ENCODE data around the gene OTOP1. TPM values are rescaled to one million over a fixed set of nuclear protein-coding genes. Genes with fewer than 3 reads are reported as not detected.

Gene OTOP1
- total and polyA plus RNA-seq, 3 donors from 2014 or later, result 0.25 to 0.63 TPM; not detected in 1

DNA sequence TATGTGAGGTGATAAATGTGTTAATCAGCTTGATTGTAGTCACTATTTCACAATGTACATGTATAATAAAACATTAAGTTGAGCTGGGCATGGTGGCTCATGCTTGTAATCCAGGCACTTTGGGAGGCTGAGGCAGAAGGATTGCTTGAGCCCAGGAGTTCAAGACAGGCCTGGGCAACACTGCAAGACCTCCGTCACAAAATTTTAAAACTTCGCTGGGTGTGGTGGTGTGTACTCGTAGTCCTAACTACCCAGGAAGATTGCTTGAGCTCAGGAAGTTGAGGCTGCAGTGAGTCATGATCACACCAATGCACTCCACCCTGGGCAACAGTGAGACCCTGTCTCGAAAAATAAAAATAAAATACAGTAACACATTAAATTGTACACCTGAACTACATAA lies 43.1 kb upstream of the OTOP1 start:
- H3K27ac ChIP-seq, result no peak overlapping the region
- no peaks in the 10 kb centered on the region for H3K9me3 ChIP-seq
- no peaks in the 10 kb centered on the region for H3K36me3 ChIP-seq (ENCODE audit: low read depth, missing control alignments)
- no peak for DNase-seq
- WGBS, 2 donors, result 85 to 87% methylated on average over 4 of the region's 4 CpGs
- no peaks in the 10 kb centered on the region for H3K4me1 ChIP-seq
- H3K4me3 ChIP-seq, result no peak overlapping the region
- H3K27me3 ChIP-seq, result no peaks in the 10 kb centered on the region
- intact Hi-C loops (cut with DNase I; ENCODE audit: low total_unique reads), result no loop called here
- TF ChIP-seq, protein P1, sequence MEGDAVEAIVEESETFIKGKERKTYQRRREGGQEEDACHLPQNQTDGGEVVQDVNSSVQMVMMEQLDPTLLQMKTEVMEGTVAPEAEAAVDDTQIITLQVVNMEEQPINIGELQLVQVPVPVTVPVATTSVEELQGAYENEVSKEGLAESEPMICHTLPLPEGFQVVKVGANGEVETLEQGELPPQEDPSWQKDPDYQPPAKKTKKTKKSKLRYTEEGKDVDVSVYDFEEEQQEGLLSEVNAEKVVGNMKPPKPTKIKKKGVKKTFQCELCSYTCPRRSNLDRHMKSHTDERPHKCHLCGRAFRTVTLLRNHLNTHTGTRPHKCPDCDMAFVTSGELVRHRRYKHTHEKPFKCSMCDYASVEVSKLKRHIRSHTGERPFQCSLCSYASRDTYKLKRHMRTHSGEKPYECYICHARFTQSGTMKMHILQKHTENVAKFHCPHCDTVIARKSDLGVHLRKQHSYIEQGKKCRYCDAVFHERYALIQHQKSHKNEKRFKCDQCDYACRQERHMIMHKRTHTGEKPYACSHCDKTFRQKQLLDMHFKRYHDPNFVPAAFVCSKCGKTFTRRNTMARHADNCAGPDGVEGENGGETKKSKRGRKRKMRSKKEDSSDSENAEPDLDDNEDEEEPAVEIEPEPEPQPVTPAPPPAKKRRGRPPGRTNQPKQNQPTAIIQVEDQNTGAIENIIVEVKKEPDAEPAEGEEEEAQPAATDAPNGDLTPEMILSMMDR (IDR thresholded peaks at IDR 0.05), result no peak
- no peak for TF ChIP-seq POLR2A (IDR thresholded peaks at IDR 0.05)

DNA sequence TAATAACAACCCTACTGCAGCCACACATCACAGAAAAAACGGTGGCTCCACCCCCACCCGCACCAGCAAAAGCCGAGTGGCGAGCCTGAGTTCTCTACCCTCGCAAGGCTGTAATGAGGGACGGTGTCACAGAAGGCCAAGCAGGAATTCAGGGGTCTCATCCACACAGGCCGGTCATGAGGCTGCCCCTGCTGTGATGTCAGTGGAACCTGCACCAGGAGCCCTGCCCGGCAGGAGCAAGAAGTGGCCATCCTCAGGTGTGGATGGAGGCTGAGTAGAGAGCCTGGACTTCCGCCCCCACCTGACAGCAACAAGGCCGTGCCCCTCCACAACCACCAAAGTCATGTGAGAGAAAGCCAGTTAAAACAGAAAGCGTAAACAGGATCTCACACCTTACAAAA lies 42.6 kb upstream of the OTOP1 start:
- TF ChIP-seq, protein P1 (IDR thresholded peaks at IDR 0.05), result no peak
- TF ChIP-seq POLR2A (IDR thresholded peaks at IDR 0.05), result no peak
- intact Hi-C loops (cut with DNase I; ENCODE audit: low total_unique reads), result no loop called here
- WGBS, 2 donors, result 88 to 91% methylated on average over 11 of the region's 11 CpGs
- no peaks in the 10 kb centered on the region for H3K36me3 ChIP-seq (ENCODE audit: low read depth, missing control alignments)
- H3K4me1 ChIP-seq, result no peaks in the 10 kb centered on the region
- H3K9me3 ChIP-seq, result no peaks in the 10 kb centered on the region
- no peak for DNase-seq
- no peaks in the 10 kb centered on the region for H3K27me3 ChIP-seq
- H3K4me3 ChIP-seq, result no peak overlapping the region
- H3K27ac ChIP-seq, result no peak overlapping the region

DNA sequence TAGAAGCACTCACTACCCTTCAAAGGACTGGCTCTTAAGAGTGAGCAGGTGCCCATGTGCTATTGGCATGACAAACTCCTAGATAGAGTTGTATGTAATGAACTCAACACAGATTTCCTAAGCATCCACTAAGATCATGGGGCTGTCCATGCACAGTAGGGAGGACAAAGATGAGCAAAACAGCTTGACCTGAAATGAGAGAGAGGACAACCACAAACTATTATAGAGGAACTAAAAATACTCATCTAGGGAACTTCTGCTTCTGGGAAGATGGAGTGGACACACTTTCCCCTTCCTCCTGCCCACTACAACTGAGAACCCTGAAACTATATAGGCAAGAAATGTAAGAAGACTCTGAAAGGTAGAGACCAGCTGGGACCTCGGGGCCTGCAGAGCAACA lies 42.0 kb upstream of the OTOP1 start:
- DNase-seq, result no peak

GRCh38 chr4:4267981-4268380 lies 41.3 kb upstream of the OTOP1 start:
- WGBS, 2 donors, result 89 to 93% methylated on average over 5 of the region's 5 CpGs
- intact Hi-C loops (cut with DNase I; ENCODE audit: low total_unique reads), result no loop called here
- no peaks in the 10 kb centered on the region for H3K4me1 ChIP-seq
- H3K36me3 ChIP-seq (ENCODE audit: low read depth, missing control alignments), result no peaks in the 10 kb centered on the region
- H3K9me3 ChIP-seq, result no peaks in the 10 kb centered on the region
- no peaks in the 10 kb centered on the region for H3K27me3 ChIP-seq
- H3K27ac ChIP-seq, result no peak overlapping the region
- DNase-seq, result no peak
- TF ChIP-seq, protein P1 (IDR thresholded peaks at IDR 0.05), result no peak
- TF ChIP-seq POLR2A (IDR thresholded peaks at IDR 0.05), result no peak
- no peak overlapping the region for H3K4me3 ChIP-seq

More for the DNA sequence above, 42.0 kb upstream of the OTOP1 start:
- no peaks in the 10 kb centered on the region for H3K4me1 ChIP-seq
- H3K36me3 ChIP-seq (ENCODE audit: low read depth, missing control alignments), result no peaks in the 10 kb centered on the region
- WGBS, 2 donors, result 77 to 100% methylated on average over 1 of the region's 1 CpG
- no peak overlapping the region for H3K27ac ChIP-seq
- H3K4me3 ChIP-seq, result no peak overlapping the region
- no peaks in the 10 kb centered on the region for H3K9me3 ChIP-seq
- no peaks in the 10 kb centered on the region for H3K27me3 ChIP-seq
- TF ChIP-seq, protein P1 (IDR thresholded peaks at IDR 0.05), result no peak
- TF ChIP-seq POLR2A (IDR thresholded peaks at IDR 0.05), result no peak
- intact Hi-C loops (cut with DNase I; ENCODE audit: low total_unique reads), result no loop called here

DNA sequence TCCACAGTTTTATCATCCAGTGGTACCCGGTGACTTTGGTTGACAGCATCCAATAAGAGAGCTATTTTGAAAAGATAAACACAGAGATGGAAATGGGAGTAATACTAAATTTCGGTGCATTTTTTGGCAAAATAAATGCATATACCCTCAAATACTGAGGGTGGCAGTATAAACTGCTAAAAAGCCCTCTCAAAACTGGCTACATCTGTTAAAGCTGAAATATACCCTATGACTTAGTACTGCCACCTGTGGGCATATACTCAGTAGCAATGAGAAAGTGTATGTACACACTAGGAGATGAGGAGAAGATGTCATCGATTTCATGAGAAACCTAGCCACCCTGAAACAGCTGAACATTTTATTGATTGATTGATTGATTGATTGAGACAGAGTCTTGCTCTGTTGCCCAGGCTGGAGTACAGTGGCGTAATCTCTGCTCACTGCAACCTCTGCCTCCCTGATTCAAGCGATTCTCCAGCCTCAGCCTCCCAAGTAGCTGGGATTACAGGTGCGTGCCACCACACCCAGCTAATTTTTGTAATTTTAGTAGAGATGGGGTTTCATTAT lies 33.5 kb upstream of the OTOP1 start:
- peak; percentile 2 for DNase-seq
- Histone ChIP-seq H3K27me3 (no peaks in the 10 kb centered on the region), H3K4me3 (no peak overlapping the region), H3K36me3 (ENCODE audit: low read depth, missing control alignments) (no peaks in the 10 kb centered on the region), H3K9me3 (no peaks in the 10 kb centered on the region), H3K27ac (no peak overlapping the region), H3K4me1 (no peaks in the 10 kb centered on the region)
- TF ChIP-seq POLR2A (IDR thresholded peaks at IDR 0.05), result no peak
- TF ChIP-seq, protein P1 (IDR thresholded peaks at IDR 0.05), result peak in 1 of 3 experiments; percentile 30
- WGBS, 2 donors, result 73 to 79% methylated on average over 6 of the region's 6 CpGs
- intact Hi-C loops (cut with DNase I; ENCODE audit: low total_unique reads), result no loop called here
